Activated gamma-delta T cell treated with anti-CD3 and anti-CD28 coated beads, Interleukin-2, amount 50 U/mL, for 16 hours (primary cell): ENCODE data around the gene GK.
"Not testable (repeated sequence)": the region's sequence is repeated elsewhere in the genome, so short reads cannot be mapped to it uniquely, and the experiment has no call there.

ENCODE experiments used
- DNase-seq: peaks from one replicate; pipeline ENCODE4 v3.0.0-alpha.2; 2020; ENCODE audit warnings: low read depth

The GK gene

DNA sequence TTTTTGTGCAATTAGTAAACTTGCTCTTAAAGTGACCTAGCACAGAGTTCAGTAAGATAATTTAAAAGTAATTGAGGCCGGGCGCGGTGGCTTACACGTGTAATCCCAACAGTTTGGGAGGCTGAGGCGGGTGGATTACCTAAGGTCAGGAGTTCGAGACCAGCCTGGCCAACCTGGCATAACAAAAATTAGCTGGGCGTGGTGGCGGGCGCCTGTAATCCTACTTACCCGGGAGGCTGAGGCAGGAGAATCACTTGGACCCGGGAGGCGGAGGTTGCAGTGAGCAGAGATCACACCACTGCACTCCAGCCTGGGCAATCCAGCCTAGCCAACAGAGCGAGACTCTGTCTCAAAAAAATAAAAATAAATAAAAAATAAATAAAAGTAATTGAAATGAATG, 1.2 kb downstream of the GK start:
- DNase-seq: not testable (repeated sequence)

DNA sequence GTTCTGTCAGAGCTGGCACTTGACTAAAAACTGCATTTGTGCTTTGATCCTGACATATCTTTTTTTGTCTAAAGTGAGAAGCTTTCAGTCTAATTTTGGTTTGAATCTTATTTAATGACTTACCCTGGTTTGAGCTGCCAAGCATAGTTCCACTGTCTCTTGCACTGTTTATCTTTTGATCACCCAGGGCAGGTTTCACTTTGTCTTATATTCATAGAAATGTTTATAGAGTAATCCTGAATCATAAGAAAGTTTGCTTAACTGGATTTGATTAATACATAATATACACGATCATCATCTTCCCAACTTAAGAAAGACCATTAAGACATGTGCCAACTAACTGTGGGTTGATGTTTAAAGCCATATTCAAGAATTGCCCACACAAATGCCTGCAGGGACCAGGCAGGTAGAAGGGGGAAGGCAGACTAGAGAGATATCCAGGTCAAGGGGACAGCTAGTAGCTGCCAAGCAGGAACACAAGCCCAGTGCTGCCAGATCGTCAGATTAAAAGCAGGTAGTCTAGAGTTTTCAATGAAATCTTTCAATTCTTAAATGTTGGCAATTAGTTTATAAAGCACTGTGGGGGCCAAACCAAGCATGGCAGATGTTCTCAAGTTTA, 1.9 kb downstream of the GK start:
- DNase-seq: no peak

DNA sequence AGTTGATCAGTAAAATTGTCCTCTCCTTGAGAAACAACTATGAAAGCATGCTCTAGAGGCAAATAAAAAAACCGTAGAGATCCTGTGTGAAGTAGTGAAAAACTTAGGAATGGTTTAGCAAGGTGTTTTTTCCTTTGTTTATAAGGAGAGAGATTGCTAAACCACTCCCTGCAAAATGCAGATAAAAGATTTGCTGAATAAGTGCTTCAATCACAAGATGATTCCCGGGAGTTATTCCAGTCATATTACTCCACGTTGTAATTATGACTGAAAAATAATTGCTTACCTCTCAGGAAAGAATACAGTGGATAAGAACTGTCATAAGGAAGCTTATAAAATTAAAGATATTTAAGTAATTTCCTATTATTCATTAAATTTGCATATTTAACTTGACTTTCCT, 2.8 kb downstream of the GK start:
- DNase-seq: no peak

DNA sequence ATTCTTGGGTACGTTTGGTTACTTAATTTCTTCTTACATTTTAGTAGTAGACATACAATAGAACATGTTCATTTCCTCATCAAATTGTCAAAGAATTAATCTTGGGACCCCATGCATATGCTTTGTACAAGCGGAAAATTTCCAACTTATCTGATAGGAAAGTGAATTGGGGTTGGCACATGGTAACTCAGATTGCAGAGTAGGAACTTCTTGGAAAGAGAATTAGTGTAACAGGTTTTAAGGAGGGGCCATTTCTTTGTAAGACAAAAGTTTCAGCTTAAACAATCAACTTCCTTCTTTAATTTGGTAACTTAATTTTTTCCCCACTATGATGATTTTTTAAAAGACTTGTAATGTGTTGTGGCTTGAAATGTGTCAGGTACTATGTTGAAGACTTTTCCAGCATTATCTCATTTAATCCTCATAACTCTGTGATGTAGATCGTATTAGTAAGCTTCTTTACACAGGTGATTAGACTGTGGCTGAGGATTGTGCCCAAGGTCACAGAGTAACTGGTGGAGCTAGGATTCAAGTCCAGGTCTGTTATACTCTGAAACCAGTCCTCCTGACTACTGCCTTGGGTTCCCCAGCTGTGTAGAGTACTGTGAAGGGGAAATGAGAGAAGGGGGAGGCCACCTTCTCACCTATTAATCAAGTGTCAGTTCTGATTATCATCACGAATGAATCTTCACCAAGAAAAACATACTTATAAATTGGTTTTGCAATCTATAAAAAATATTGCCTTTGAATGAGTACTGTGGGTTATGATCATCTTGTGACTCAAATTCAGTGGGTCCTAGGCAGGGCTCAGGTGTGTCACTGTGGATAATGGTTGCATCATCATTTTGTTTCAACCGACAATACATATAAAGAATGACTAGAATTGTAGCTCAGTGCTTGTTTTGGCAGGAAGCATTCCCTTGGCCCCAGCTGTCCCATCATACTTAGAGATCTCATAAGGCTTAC, 4.3 kb downstream of the GK start:
- DNase-seq: no peak

DNA sequence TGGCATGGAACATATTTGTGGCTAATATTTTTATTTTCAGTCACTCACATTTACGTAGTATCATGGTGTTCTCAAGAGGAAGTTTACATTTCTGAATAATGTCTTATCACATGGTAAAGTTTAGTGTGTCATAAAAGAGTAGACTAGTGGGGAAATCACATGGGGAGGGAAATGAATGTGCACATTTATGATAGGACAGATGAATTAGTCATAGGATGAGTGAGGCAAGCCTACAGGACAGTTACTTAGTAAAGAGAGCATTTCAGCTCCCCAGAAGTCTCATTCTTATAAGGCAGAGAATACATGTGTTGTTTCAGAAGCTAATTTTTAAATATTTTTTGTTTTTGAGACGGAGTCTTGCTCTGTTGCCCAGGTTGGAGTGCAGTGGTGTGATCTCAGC, 6.2 kb downstream of the GK start:
- DNase-seq: no peak

DNA sequence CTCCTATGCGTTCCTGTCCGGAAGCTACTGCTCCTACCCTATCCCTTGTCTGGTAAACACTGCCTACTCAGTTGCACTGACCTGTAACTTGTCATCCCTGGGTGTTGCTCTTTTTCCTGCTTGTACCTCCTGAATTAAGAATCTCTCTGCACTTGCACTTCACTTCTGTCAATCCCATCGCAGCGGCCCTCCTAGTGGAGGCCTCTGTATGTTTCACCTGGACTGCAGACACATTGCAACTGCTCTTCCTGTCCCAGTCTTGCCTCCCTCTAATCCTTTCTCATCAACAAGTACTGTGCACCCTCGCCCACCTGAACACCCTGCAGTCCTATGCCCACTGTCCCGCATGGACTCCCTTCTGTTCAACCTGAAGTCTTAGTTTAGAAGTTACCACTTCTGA, 8.0 kb downstream of the GK start:
- DNase-seq: no peak

DNA sequence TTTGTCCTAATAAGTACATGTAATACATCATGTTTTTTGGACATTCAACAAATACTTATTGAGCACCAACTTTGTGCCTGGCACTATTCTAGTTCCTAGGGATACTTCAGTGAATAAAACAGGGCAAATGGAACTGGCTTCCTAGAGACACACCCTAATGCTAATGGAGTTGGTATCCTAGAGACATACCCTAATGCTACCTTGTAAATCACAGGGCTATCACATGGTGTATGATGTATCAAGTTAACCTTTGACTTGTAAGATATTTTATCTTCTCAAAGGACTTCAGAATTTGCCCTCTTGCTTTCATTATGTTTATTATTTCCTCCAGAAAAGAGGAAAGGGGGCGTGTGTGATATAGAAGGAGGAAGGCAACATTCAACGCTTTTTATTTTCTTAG, 10.1 kb downstream of the GK start:
- DNase-seq: no peak

DNA sequence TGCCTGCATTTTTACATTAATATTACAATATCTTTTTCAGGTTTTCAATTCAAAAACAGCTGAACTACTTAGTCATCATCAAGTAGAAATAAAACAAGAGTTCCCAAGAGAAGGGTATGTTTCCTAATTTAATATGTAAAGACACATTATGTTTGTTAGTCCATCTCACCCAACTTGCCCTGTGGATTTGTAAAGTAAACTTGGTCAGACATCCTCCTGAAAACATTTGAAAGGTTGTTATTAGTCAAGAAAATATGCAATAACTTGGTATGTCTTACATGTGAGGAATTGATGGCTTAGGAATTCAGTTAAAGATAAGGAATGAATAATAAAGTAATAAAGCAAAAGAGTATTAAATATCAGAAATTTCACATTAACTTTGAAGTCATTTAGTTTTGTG, 12.2 kb downstream of the GK start:
- DNase-seq: no peak

DNA sequence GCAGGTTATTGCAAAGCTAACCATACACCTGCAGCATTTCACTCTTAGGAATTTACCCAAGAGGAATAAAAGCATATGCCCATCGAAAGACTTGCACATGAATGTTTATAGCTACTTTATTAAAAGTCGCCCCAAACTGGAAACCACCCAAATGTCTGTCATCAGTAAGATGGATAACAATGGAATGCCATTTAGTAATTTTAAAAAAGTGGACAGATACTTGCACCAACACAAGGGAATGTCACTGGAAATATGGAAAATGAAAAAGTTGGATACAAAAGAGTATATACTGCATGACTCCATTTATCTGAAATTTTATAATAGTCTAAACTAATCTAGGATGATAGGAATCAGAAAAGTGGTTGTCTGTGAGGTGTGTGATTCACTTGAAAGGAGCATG, 12.9 kb downstream of the GK start:
- no peak for DNase-seq

DNA sequence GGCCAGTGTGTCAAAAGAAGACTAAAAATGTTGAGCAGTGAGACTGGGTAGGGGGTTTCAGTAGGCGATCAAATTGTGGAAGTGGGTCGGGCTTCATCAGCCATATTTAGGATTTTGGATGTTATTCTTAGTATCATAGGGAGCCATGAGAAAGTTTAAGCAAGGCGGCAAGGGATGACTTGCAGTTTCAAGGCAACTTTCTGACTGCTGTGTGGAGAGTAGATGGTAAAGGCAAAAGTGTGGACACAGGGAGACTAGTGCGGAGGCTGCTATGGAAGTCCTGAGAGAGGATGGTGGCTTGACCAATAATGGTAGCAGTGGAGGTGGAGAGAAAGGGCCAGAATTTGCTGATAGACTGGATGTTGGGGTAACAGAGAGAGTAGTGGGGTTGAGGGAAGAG, 15.4 kb downstream of the GK start:
- no peak for DNase-seq

DNA sequence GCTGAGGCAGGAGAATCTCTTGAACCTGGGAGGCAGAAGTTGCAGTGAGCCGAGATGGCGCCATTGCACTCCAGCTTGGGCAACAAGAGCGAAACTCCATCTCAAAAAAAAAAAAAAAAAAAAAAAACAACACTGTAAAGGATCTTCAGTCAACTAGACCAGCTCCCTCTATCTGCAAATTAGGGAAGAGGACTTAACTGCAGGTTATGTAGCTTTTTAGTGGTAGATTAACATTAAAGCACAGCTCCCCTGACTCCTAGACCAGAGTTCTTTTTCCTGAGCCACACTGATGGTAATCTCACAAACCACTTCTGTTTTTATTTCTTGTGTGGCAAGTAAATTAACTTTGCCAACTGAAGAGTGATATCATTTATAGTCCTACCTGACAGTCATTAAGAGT, 18.0 kb downstream of the GK start:
- DNase-seq: not testable (repeated sequence)

DNA sequence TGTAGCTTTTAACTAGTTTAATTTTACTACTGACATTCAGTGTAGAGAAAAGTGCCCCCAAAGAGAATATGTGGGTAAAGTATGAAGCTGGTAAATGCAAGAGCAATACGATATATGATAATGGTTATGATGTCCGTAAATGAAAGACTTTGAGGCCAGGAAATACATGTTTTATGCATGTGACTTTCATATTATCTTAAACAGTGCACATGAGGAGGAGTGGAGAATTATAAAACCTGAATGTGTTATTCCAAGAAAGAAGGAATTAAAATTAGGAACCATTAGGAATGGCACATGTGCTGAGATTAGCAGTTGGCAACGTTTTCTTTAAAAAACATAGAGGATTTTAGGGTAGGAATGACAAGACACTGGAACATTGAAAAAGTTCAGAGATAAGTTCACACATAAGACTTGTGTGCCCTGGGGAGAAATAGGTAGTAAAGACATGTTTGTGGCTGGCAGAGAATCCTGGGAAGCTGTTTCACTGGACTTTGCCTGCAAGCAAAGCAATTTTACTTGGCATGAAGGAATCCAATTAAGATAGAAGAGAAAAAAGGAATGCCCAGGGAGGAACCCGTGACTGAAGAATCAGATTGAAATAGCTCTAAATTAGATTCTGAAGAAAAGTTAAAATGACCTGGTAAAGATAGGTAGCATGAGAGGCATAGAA, 20.0 kb downstream of the GK start:
- DNase-seq: no peak

DNA sequence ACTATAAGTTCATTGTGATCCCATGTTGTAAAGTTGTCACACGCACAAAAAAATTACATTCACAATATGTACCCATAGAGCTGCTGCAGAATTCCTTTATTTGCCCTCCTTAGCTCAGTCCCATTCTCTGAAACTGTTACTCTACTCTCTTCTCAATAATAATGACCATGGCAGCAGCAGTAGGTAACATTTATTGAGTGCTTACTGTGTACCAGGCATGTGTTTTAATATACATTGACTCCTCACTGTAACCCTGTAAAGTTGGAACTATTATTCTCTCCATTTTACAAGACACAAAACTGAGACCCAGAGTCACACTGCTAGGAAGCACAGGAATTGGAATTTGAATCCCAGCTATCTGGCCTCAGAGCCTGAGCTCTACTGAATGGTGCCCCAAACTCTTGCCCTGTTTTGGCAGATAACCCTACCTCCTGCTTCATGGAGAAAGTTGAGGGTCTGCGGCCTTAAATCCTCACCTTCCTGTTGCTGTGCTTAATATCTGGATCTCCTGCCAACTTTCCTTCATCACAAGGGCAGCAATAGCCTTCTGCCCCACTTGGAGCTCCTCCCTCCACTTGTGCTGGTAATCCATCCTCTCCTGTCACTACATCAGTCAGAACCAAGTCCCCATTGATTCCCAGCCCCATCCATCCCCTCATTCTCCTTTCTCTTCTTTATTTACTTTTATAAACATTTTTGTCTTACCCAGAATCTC, 20.8 kb downstream of the GK start:
- no peak for DNase-seq

DNA sequence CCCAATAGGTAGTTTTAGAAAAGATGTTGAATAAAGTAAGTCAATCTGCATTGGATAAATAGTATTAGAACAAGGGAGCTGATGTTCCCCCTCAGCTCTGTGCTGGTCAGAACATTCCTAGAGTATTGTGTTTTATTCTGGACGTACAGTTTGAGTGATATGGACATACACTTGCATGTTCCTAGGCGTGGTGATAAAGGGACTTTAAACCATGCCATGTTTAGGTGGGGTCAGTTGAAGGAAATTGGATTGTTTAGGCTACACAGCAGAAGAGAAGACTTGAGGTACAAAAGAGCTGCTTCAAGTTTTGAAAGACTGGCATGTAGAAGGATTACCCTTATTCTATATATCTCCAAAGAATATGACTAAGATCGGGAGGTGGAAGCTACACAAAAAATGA, 21.6 kb downstream of the GK start:
- DNase-seq: no peak

DNA sequence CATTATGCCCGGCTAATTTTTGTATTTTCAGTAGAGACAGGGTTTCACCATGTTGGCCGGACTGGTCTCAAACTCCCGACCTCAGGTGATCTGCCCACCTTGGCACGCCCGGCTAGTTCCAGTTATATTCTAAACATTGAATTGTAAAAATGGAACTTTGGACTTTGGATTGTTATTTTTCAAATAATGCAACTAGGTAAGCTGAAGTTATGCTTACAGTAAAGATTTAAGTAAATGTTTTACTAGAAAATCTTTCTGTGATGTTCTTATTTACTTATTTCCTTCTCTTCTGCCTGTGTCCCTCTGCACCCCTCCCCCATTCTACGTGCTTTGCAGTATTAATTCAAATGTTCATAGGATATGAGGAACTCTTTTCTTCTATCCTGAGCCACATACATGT, 26.1 kb downstream of the GK start:
- DNase-seq: no peak

DNA sequence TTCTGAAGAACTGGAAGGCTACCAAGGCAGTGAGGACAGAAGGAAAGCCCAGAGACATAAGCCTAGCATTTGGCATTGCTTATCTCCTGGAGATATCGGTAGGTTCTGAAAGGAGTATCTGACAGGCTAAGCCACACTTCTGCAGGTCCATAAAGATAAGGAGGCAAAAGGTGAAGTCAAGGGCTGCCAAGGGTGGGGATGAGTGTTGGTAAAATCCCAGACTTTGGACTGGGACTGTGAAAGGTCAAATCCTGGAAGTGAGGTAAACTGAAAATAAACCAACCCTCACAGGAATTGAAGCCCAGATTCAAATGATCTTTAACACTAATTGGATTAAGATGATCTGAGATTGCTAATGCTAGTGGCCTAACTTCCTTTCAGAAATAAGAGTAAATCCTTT, 27.4 kb downstream of the GK start:
- DNase-seq: no peak

DNA sequence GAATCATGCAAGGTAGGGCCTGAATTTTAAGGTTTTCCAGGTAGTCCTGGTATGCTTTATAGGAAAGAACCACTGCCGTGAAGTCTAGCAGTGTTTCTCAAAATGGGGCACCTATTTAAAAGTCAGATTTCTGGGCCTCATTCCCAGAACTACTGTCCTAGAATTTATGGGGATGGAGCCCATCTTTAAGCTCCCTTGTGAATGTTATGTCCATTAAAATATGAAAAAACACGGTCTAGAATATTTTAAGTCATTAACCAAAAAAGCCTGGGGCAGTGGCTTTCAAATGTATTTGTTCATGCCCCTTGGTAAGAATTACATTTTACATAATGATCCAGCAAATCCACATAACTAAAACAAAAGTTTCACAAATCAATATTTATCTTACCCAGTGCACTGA, 35.4 kb downstream of the GK start:
- no peak for DNase-seq

DNA sequence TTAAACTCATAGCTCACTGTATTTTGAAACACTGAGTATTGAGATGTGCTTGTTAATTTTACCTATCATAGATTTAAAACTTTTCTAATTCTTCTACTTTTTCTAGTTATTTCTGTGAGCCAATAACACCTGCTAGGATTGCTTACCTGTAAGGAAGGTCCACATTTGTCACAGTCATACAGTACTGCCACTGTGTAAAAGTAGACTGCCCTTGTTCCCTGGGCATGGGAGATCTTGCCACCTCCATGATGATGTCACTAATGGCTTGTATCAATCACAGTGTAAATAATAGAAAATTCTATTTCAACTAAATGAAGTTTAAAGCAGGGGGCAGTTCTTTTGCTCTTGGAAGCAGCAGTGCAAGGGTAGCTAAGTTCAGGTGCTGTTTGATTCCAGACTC, 35.9 kb downstream of the GK start:
- no peak for DNase-seq

DNA sequence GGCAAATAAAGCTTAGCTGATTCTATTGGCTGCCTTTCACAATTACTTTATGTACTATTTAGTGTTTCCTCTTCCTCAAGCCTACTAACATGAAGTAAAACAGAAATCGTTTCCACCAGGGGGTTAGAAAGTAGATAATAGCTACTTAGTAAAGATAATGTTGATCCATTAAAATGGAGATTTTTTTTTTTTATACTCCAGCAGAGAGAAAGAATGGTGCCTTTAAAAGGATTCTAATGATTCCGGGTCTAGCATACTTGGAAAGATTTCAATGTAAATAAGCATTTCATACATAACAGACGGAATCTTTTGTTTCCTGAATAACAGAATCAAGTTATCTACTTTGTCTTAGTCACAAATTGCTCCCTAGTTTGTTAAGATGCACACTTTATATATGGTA, 37.1 kb downstream of the GK start:
- DNase-seq: no peak

DNA sequence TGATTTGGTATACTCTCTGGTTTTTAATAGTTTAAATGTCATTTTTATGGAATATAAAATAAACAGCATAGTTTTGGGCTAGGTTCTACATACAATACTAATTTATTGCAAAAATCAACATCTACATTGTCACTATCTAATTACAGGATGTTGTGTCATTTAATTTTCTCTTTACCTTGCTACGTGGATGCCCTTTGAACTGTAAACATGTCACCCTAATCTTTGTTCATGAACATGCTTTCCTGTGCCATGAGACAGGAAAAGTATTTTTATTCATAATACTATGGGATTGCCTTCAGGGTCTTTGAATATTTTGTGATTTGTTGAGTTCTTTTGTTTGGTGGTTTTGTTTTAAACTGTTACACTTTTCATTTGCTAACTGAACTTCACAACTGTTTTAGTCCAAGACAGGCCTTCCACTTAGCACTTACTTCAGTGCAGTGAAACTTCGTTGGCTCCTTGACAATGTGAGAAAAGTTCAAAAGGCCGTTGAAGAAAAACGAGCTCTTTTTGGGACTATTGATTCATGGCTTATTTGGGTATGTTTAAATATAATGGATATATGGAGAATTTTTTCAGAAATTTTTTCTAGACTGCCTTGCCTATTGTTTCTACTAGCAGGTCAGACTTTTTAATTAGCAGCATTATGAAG, 40.9 kb downstream of the GK start:
- DNase-seq: no peak

DNA sequence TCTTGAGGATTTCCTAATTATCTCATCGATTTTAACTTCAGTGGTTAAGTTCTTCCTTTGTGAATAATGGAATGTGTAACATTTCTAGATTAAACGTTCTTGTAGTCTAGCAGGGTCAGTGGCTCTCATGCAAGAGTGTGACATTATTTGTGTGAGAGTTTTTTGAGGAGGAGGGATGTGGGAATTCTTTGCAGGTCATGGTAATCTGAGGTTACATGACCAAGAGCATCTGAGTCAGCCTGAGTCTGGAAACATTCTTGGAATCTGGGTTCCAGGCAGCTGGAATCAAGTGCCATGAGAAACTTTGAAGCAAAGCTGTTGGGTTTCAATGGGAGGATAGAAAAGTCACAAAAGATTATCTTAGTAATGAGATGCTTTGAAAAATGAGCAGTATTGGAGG, 49.5 kb downstream of the GK start:
- DNase-seq: no peak

DNA sequence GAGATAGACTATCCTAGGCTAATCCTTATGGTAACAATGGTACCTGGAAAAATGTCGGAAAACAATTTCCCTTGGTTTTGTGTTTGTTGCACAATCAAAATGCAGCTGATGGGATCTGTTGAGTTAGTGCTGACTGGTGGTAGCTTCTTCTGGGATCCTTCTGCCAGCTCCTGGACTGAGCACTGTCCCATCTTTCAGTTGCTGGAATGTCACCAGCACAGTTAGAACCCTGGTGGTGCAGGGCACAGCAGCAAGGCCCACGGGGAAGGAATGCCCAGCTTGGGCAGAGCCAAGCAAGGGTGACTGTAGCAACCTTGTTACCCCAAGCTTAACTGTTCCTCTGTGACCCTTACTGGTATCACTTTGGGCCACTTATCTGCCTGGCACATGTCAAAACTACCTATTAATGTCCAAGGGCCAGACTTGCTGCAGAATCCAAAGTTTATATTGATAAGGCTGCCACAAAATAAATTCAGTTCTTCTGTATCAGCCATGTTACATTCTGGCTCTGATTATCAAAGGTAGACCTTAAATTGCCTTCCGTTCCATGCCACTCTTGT, 53.1 kb downstream of the GK start:
- no peak for DNase-seq
